HepG2 (cell line): Measurements from ENCODE around the gene CNTD1. TPM values are rescaled to one million over a fixed set of nuclear protein-coding genes. Genes with fewer than 3 reads are reported as not detected.

Experiments used
- ATAC-seq: fragments of 200-7000 bp; cut with Tn5 transposase; 3 replicates; pipeline ENCODE4 v1.9.1; 2020; ENCODE audit warnings: mild to moderate bottlenecking, moderate library complexity
- BruUV-seq: library from RNA; stranded (reverse); fragments of 400-500 nt; replicated peaks from 2 replicates; lab custom pipeline; 2021; lab: Mats Ljungman, UMichigan
- CTCF ChIA-PET: fragments of 300-600 bp; formaldehyde crosslinking; extraction: SDS; loops from one replicate; lab custom pipeline; 2021; ENCODE audit warnings: low total read pairs, inconsistent platforms, low intra/inter-chr PET ratio; lab: Yijun Ruan, JAX
- POLR2A ChIA-PET: fragments of 350-600 bp; sonication (Branson Sonifier 250); formaldehyde crosslinking; loops from one replicate; lab custom pipeline; 2020; ENCODE audit warnings: antibody characterized with exemption, inconsistent platforms; lab: Yijun Ruan, JAX
- DNase-seq: peaks from one replicate; pipeline ENCODE4 v3.0.0-alpha.2; 2015; ENCODE audit warnings: low spot score
- FAIRE-seq: peaks from 3 replicates; lab custom pipeline; 2011; peaks lifted over from hg19 to GRCh38; lab: Jason Lieb, UNC
- H2AFZ ChIP-seq: one replicate; pipeline ENCODE4 v1.6.1; 2011; ENCODE audit warnings: low read length, inconsistent platforms
- H3K27ac ChIP-seq: fragments of 300-600 bp; 3 replicates; pipeline ENCODE4 v1.8.0; 2011; ENCODE audit warnings: mixed run types, mild to moderate bottlenecking, mixed read lengths, low read length, inconsistent platforms; ENCODE audit not compliant: insufficient read depth; ENCODE audit errors: extremely low read length
- H3K27me3 ChIP-seq, 2 experiments: fragments of 200-600 bp in 1 of 2; 2 replicates in 1 of 2; 3 replicates in 1 of 2; pipeline versions ENCODE4 v1.6.0 to v1.8.0; 2011; ENCODE audit warnings: low read length in 2 of 2, mild to moderate bottlenecking in 2 of 2, moderate library complexity in 2 of 2, inconsistent platforms in 1 of 2; ENCODE audit not compliant: insufficient read depth in 2 of 2, control insufficient read depth in 1 of 2
- H3K36me3 ChIP-seq, 2 experiments: fragments of 200-600 bp in 1 of 2; replicated peaks in 1 of 2; 2 replicates in 1 of 2; 3 replicates in 1 of 2; pipeline versions ENCODE4 v1.5.1 to v1.8.0; 2011; ENCODE audit warnings: low read length in 2 of 2, inconsistent platforms in 1 of 2; ENCODE audit not compliant: insufficient read depth in 2 of 2, control insufficient read depth in 1 of 2
- H3K4me1 ChIP-seq: 2 replicates; pipeline ENCODE4 v1.5.1; 2012; ENCODE audit warnings: low read length, inconsistent platforms; ENCODE audit not compliant: insufficient read depth
- H3K4me2 ChIP-seq: 2 replicates; pipeline ENCODE4 v1.6.0; 2011; ENCODE audit warnings: low read depth, low read length, inconsistent platforms
- H3K4me3 ChIP-seq, 3 experiments: fragments of 200-600 bp in 1 of 3; sonication (generic), shearing (Covaris generic) in 1 of 3; replicated peaks in 1 of 3; 2 replicates each; pipeline ENCODE4 v1.5.1; 2011 to 2016; ENCODE audit warnings: low read length in 3 of 3, inconsistent platforms in 2 of 3, low read depth in 2 of 3, mild to moderate bottlenecking in 2 of 3, control low read depth in 1 of 3, mixed read lengths in 1 of 3; ENCODE audit not compliant: insufficient read depth in 1 of 3
- H3K79me2 ChIP-seq: one replicate; pipeline ENCODE4 v1.6.1; 2011; ENCODE audit warnings: low read length, inconsistent platforms; ENCODE audit not compliant: insufficient read depth
- H3K9ac ChIP-seq: 2 replicates; pipeline ENCODE4 v1.6.0; 2011; ENCODE audit warnings: mild to moderate bottlenecking, low read depth, low read length, inconsistent platforms; ENCODE audit not compliant: insufficient read depth
- H3K9me3 ChIP-seq: 2 replicates; pipeline ENCODE4 v1.5.1; 2012; ENCODE audit warnings: mild to moderate bottlenecking, low read length
- H4K20me1 ChIP-seq: 2 replicates; pipeline ENCODE4 v1.6.0; 2011; ENCODE audit warnings: inconsistent platforms, mild to moderate bottlenecking, low read length, moderate library complexity; ENCODE audit not compliant: insufficient read depth
- GATAD1 ChIP-seq: IDR thresholded peaks from 2 replicates; pipeline ENCODE4 v1.6.1; 2016; ENCODE audit warnings: missing genetic modification reagents, missing compliant biosample characterization
- HIVEP1 ChIP-seq: sonication (generic); formaldehyde crosslinking; IDR thresholded peaks from 2 replicates; pipeline ENCODE4 v1.4.0; 2020; ENCODE audit warnings: mild to moderate bottlenecking, missing genetic modification reagents
- HMG20A ChIP-seq: IDR thresholded peaks from 2 replicates; pipeline ENCODE4 v1.6.1; 2016; ENCODE audit warnings: borderline replicate concordance
- KLF12 ChIP-seq: sonication (generic); formaldehyde crosslinking; IDR thresholded peaks from 2 replicates; pipeline ENCODE4 v1.4.0; 2020; ENCODE audit warnings: missing genetic modification reagents, borderline replicate concordance
- NONO ChIP-seq, 2 experiments: fragments of 450-650 bp in 1 of 2; sonication (generic) in 1 of 2; formaldehyde crosslinking in 1 of 2; IDR thresholded peaks in 1 of 2; conservative IDR thresholded peaks in 1 of 2; 2 replicates each; pipeline versions ENCODE4 v1.6.1 to v1.8.0; 2017 to 2022; ENCODE audit warnings: mild to moderate bottlenecking in 1 of 2, missing genetic modification reagents in 1 of 2, moderate library complexity in 1 of 2
- PLSCR1 ChIP-seq: sonication (generic); formaldehyde crosslinking; IDR thresholded peaks from 2 replicates; pipeline ENCODE4 v1.5.0; 2020; ENCODE audit warnings: missing genetic modification reagents, mild to moderate bottlenecking, borderline replicate concordance
- POLR2AphosphoS2 ChIP-seq: IDR thresholded peaks from 2 replicates; pipeline ENCODE4 v1.6.1; 2011; ENCODE audit warnings: low read depth, low read length, improper control_type of control experiment
- TRIM24 ChIP-seq: sonication (generic); formaldehyde crosslinking; IDR thresholded peaks from 2 replicates; pipeline ENCODE4 v1.8.0; 2022; ENCODE audit warnings: mild to moderate bottlenecking, missing genetic modification reagents
- ZNF143 ChIP-seq: sonication (generic); formaldehyde crosslinking; IDR thresholded peaks from 2 replicates; pipeline ENCODE4 v1.4.0; 2020; ENCODE audit warnings: missing genetic modification reagents
- ZNF224 ChIP-seq: sonication (generic); formaldehyde crosslinking; IDR thresholded peaks from 2 replicates; pipeline ENCODE4 v1.5.0; 2020; ENCODE audit warnings: mild to moderate bottlenecking, missing genetic modification reagents
- ZNF331 ChIP-seq: sonication (generic); formaldehyde crosslinking; IDR thresholded peaks from 2 replicates; pipeline ENCODE4 v1.4.0; 2020; ENCODE audit warnings: missing genetic modification reagents
- ZNF501 ChIP-seq: sonication (generic); formaldehyde crosslinking; IDR thresholded peaks from 2 replicates; pipeline ENCODE4 v1.5.1; 2020; ENCODE audit warnings: mild to moderate bottlenecking, moderate library complexity, missing genetic modification reagents
- ZNF629 ChIP-seq: sonication (generic); formaldehyde crosslinking; conservative IDR thresholded peaks from 2 replicates; pipeline ENCODE4 v1.5.0; 2020; ENCODE audit warnings: missing genetic modification reagents
- WGBS: methylation state at CpG from one replicate; pipeline ENCODE4 v1.1.6; 2017; ENCODE audit warnings: low lambda C conversion rate; 5-methylcytosine and 5-hydroxymethylcytosine counted together
- in situ Hi-C: cut with HindIII; loops from 2 replicates; pipeline ENCODE4 v1.10.0; 2017; ENCODE audit warnings: low pct_unique_long_range_greater_than_20kb; ENCODE audit not compliant: extremely low pct_ligation_motif_present
- intact Hi-C: fragments of 100-400 bp; cut with micrococcal nuclease; formaldehyde crosslinking; loops from one replicate; pipeline ENCODE4 v1.10.0; 2022; ENCODE audit not compliant: unreplicated experiment
- polyA plus RNA-seq, 8 experiments: library from polyadenylated mRNA; depleted of rRNA in 3 of 8; stranded (reverse) in 7 of 8; unstranded in 1 of 8; fragments of >200 nt; fragmentation: Illumina TruSeq in 4 of 8; extraction: Trizol in 4 of 8; gene quantifications; 2 replicates each; pipeline versions ENCODE4 v1.2.1 to v1.2.3, GENCODE V29; 2011 to 2016; ENCODE audit warnings: low read depth in 4 of 8, missing spikeins in 1 of 8, mixed read lengths in 1 of 8; ENCODE audit not compliant: insufficient read depth in 1 of 8
- total RNA-seq, 5 experiments: library from RNA; depleted of rRNA; stranded (reverse); fragments of >200 nt; fragmentation: Illumina TruSeq; extraction: Trizol; gene quantifications; 2 replicates each; pipeline ENCODE4 v1.2.3, GENCODE V29; 2016; ENCODE audit warnings: low read depth in 1 of 5
- TF ChIP-seq, protein P1 (sequence below), 2 experiments: sonication (generic) in 1 of 2; formaldehyde crosslinking in 1 of 2; IDR thresholded peaks; 2 replicates each; pipeline versions ENCODE4 v1.4.0 to v1.6.1; 2016 to 2020; ENCODE audit warnings: borderline replicate concordance in 1 of 2, low read depth in 1 of 2, mild to moderate bottlenecking in 1 of 2, missing genetic modification reagents in 1 of 2
- TF ChIP-seq, protein P2 (sequence below): sonication (generic); formaldehyde crosslinking; IDR thresholded peaks from 2 replicates; pipeline ENCODE4 v1.8.0; 2022; ENCODE audit warnings: missing genetic modification reagents, mild to moderate bottlenecking, borderline replicate concordance

CNTD1 gene
- total and polyA plus RNA-seq, 2 of the 13 experiments (the other 11 are each of a cell fraction or from before 2014, with no cell fraction given): 0.11 to 0.15 TPM

- peak; percentile 7 for ATAC-seq
- Histone ChIP-seq H4K20me1 (peaks cover 4% of the 10 kb centered on the region; the same call in 1 of the 2 replicates), H3K4me3 (peak overlapping the region; percentile 87 to 99 (median 92)), H3K27ac (no peak overlapping the region), H3K27me3 (no peaks in the 10 kb centered on the region; a peak in 1 of 5 replicates), H3K4me1 (peaks cover 44% of the 10 kb centered on the region), H3K79me2 (peaks cover 26% of the 10 kb centered on the region), H3K9me3 (no peaks in the 10 kb centered on the region), H3K36me3 (peaks cover 24 to 35% of the 10 kb centered on the region in 2 experiments; a peak in 4 of 5 replicates), H3K9ac (peak overlapping the region; percentile 95), H2AFZ (no peak overlapping the region), H3K4me2 (peak overlapping the region; percentile 99)
- intact Hi-C loops: no loop called here
- ChIA-PET CTCF (no interaction called here), POLR2A (interaction anchor here (0.9 to 8.4 kb wide), 10 partner anchors 9 to 216 kb away, joined by 3 to 278 read pairs (median 24); partner anchors contain the start of genes BECN1, CNTD1, COA3 and PSME3)
- peak; percentile 52 for DNase-seq
- in situ Hi-C loops: no loop called here
- no TSS peak for BruUV-seq
- no peak for FAIRE-seq
- WGBS: 69% methylated on average over 28 of the region's 29 CpGs
- TF ChIP-seq ZNF501 (CRISPR knock-in tag) (0 out of 2 replicates have a peak, but pooled peaks have one; percentile 28), ZNF331 (CRISPR knock-in tag) (no peak), POLR2AphosphoS2 (no peak), ZNF224 (CRISPR knock-in tag) (no peak), ZNF629 (no peak), HMG20A (CRISPR knock-in tag) (no peak), KLF12 (CRISPR knock-in tag) (no peak), PLSCR1 (CRISPR knock-in tag) (no peak), GATAD1 (CRISPR knock-in tag) (no peak), HIVEP1 (CRISPR knock-in tag) (no peak), NONO (IDR thresholded peaks at IDR 0.05) (no peak), NONO (CRISPR knock-in tag; conservative IDR thresholded peaks at IDR 0.05) (no peak), ZNF143 (CRISPR knock-in tag) (no peak), TRIM24 (CRISPR knock-in tag) (no peak)
- TF ChIP-seq, protein P1, sequence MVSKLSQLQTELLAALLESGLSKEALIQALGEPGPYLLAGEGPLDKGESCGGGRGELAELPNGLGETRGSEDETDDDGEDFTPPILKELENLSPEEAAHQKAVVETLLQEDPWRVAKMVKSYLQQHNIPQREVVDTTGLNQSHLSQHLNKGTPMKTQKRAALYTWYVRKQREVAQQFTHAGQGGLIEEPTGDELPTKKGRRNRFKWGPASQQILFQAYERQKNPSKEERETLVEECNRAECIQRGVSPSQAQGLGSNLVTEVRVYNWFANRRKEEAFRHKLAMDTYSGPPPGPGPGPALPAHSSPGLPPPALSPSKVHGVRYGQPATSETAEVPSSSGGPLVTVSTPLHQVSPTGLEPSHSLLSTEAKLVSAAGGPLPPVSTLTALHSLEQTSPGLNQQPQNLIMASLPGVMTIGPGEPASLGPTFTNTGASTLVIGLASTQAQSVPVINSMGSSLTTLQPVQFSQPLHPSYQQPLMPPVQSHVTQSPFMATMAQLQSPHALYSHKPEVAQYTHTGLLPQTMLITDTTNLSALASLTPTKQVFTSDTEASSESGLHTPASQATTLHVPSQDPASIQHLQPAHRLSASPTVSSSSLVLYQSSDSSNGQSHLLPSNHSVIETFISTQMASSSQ (IDR thresholded peaks at IDR 0.05; ENCODE audit: low read depth): no peak
- TF ChIP-seq, protein P1 (CRISPR knock-in tag; IDR thresholded peaks at IDR 0.05; ENCODE audit: borderline replicate concordance): peak; percentile 16; the same call in 1 of the 2 replicates
- TF ChIP-seq, protein P2, sequence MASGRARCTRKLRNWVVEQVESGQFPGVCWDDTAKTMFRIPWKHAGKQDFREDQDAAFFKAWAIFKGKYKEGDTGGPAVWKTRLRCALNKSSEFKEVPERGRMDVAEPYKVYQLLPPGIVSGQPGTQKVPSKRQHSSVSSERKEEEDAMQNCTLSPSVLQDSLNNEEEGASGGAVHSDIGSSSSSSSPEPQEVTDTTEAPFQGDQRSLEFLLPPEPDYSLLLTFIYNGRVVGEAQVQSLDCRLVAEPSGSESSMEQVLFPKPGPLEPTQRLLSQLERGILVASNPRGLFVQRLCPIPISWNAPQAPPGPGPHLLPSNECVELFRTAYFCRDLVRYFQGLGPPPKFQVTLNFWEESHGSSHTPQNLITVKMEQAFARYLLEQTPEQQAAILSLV (CRISPR knock-in tag): no peak
Observed at GRCh38 chr17:42782166-42783061, 16.2 kb upstream of the CNTD1 start.
